Sigmoid colon (tissue), 4 donors: ENCODE data around the gene FUT7.

Source experiments
- EP300 ChIP-seq, 4 donors: sonication (generic); formaldehyde crosslinking; IDR thresholded peaks; one replicate each; pipeline ENCODE4 v1.6.1; 2017; ENCODE audit warnings: antibody characterized with exemption in 4 of 4
- POLR2A ChIP-seq, 2 donors: fragments of 450-650 bp; IDR thresholded peaks; one replicate each; pipeline ENCODE4 v1.6.1; 2016; ENCODE audit warnings: antibody characterized with exemption in 2 of 2, mild to moderate bottlenecking in 2 of 2, moderate library complexity in 2 of 2
- POLR2AphosphoS5 ChIP-seq, 4 donors: sonication (generic); formaldehyde crosslinking; IDR thresholded peaks; one replicate each; pipeline ENCODE4 v1.6.1; 2017; ENCODE audit warnings: antibody characterized with exemption in 4 of 4
- TF ChIP-seq, protein P1 (sequence below), 4 experiments: fragments of 450-650 bp in 3 of 4; fragments of 200-600 bp in 1 of 4; IDR thresholded peaks; one replicate each; pipeline ENCODE4 v1.5.1; 2016 to 2019; ENCODE audit warnings: antibody characterized with exemption in 4 of 4, mild to moderate bottlenecking in 3 of 4, moderate library complexity in 2 of 4

DNA sequence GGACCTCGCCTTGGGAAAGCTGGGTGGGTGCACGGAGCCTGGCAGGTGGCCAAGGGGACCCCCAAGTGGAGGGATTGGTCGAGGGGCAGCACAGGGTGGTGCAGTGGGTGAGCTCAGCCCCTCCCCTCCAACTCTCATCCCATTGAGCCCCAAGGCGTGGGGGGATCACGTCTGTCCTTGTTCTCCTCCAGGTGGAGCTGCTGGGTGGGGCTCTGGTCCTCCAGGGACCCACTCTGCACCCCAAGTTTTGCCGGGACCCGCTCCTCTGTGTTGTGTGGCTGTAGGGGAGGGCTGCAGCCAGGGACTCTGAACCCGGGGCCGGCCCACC is 3.6 kb upstream of the FUT7 start:
- TF ChIP-seq POLR2A (IDR thresholded peaks at IDR 0.05) (no peak), EP300 (IDR thresholded peaks at IDR 0.05) (no peak), POLR2AphosphoS5 (IDR thresholded peaks at IDR 0.05) (no peak)
- TF ChIP-seq, protein P1, sequence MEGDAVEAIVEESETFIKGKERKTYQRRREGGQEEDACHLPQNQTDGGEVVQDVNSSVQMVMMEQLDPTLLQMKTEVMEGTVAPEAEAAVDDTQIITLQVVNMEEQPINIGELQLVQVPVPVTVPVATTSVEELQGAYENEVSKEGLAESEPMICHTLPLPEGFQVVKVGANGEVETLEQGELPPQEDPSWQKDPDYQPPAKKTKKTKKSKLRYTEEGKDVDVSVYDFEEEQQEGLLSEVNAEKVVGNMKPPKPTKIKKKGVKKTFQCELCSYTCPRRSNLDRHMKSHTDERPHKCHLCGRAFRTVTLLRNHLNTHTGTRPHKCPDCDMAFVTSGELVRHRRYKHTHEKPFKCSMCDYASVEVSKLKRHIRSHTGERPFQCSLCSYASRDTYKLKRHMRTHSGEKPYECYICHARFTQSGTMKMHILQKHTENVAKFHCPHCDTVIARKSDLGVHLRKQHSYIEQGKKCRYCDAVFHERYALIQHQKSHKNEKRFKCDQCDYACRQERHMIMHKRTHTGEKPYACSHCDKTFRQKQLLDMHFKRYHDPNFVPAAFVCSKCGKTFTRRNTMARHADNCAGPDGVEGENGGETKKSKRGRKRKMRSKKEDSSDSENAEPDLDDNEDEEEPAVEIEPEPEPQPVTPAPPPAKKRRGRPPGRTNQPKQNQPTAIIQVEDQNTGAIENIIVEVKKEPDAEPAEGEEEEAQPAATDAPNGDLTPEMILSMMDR (IDR thresholded peaks at IDR 0.05), result peak in 2 of 4 experiments; percentile 11 to 20
